ENCODE results near the gene SLC9A4.

SLC9A4 gene

GRCh38 chr2:102522162-102522561, 49.1 kb downstream of the SLC9A4 start:
- Histone ChIP-seq H3K27me3 (ENCODE audit: low read length) (no peaks in the 10 kb centered on the region), H3F3A (ENCODE audit: insufficient read depth) (no peaks in the 10 kb centered on the region), H4K20me1 (ENCODE audit: low read depth, low read length) (no peaks in the 10 kb centered on the region), H3K4me2 (ENCODE audit: low read depth, low read length, poor library complexity, severe bottlenecking) (no peak overlapping the region), H3K9ac (ENCODE audit: low read length) (no peak overlapping the region), H3K9me3 (ENCODE audit: insufficient read depth, low read length) (no peaks in the 10 kb centered on the region), H3K36me3 (ENCODE audit: low read length) (no peaks in the 10 kb centered on the region), H3K27ac (ENCODE audit: low read depth, low read length) (no peak overlapping the region), H3K79me2 (ENCODE audit: insufficient read depth, low read length) (no peaks in the 10 kb centered on the region), H3K9me2 (replicated peaks; ENCODE audit: insufficient read depth, low read length) (no peaks in the 10 kb centered on the region), H3K4me3 (ENCODE audit: insufficient read depth, low read length, poor library complexity, severe bottlenecking) (no peak overlapping the region), H2AFZ (ENCODE audit: low read depth, low read length, severe bottlenecking) (no peak overlapping the region)
- TF ChIP-seq EZH2phosphoT487 (conservative IDR thresholded peaks at IDR 0.05; ENCODE audit: low read length): no peak
- TF ChIP-seq, protein P1, sequence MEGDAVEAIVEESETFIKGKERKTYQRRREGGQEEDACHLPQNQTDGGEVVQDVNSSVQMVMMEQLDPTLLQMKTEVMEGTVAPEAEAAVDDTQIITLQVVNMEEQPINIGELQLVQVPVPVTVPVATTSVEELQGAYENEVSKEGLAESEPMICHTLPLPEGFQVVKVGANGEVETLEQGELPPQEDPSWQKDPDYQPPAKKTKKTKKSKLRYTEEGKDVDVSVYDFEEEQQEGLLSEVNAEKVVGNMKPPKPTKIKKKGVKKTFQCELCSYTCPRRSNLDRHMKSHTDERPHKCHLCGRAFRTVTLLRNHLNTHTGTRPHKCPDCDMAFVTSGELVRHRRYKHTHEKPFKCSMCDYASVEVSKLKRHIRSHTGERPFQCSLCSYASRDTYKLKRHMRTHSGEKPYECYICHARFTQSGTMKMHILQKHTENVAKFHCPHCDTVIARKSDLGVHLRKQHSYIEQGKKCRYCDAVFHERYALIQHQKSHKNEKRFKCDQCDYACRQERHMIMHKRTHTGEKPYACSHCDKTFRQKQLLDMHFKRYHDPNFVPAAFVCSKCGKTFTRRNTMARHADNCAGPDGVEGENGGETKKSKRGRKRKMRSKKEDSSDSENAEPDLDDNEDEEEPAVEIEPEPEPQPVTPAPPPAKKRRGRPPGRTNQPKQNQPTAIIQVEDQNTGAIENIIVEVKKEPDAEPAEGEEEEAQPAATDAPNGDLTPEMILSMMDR (IDR thresholded peaks at IDR 0.05; ENCODE audit: insufficient read depth, low read length, poor library complexity, severe bottlenecking): no peak

DNA sequence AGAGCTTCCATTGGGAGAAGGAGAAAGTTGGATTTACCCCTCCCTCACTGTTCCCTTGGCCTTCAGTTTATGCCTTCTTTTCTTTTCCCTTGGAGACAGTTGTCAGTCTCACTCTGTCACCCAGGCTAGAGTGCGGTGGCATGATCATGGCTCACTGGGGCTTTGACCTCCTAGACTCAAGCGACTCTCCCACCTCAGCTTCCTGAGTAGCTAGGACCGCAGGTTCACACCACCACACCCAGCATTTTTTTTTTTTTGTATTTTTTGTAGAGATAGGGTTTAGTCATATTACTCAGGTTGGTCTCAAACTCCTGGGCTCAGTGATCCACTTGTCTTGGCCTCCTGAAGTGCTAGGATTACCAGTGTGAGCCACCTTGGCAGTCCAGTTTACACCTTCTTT, 49.9 kb downstream of the SLC9A4 start:
- Histone ChIP-seq H3F3A (ENCODE audit: insufficient read depth) (no peaks in the 10 kb centered on the region), H4K20me1 (ENCODE audit: low read depth, low read length) (no peaks in the 10 kb centered on the region), H3K27ac (ENCODE audit: low read depth, low read length) (no peak overlapping the region), H3K4me3 (ENCODE audit: insufficient read depth, low read length, poor library complexity, severe bottlenecking) (no peak overlapping the region), H3K9me2 (replicated peaks; ENCODE audit: insufficient read depth, low read length) (no peaks in the 10 kb centered on the region), H3K27me3 (ENCODE audit: low read length) (no peaks in the 10 kb centered on the region), H3K36me3 (ENCODE audit: low read length) (no peaks in the 10 kb centered on the region), H2AFZ (ENCODE audit: low read depth, low read length, severe bottlenecking) (no peak overlapping the region), H3K9me3 (ENCODE audit: insufficient read depth, low read length) (no peaks in the 10 kb centered on the region), H3K4me2 (ENCODE audit: low read depth, low read length, poor library complexity, severe bottlenecking) (no peak overlapping the region), H3K79me2 (ENCODE audit: insufficient read depth, low read length) (no peaks in the 10 kb centered on the region), H3K9ac (ENCODE audit: low read length) (no peak overlapping the region)
- TF ChIP-seq, protein P1 (IDR thresholded peaks at IDR 0.05; ENCODE audit: insufficient read depth, low read length, poor library complexity, severe bottlenecking): no peak
- no peak for TF ChIP-seq EZH2phosphoT487 (conservative IDR thresholded peaks at IDR 0.05; ENCODE audit: low read length)

GRCh38 chr2:102523651-102524050, 50.6 kb downstream of the SLC9A4 start:
- H3K9me2 ChIP-seq (replicated peaks; ENCODE audit: insufficient read depth, low read length): no peaks in the 10 kb centered on the region
- no peak for TF ChIP-seq EZH2phosphoT487 (conservative IDR thresholded peaks at IDR 0.05; ENCODE audit: low read length)
- TF ChIP-seq, protein P1 (IDR thresholded peaks at IDR 0.05; ENCODE audit: insufficient read depth, low read length, poor library complexity, severe bottlenecking): no peak
- no peaks in the 10 kb centered on the region for H3K79me2 ChIP-seq (ENCODE audit: insufficient read depth, low read length)
- no peaks in the 10 kb centered on the region for H3F3A ChIP-seq (ENCODE audit: insufficient read depth)
- no peaks in the 10 kb centered on the region for H3K27me3 ChIP-seq (ENCODE audit: low read length)
- no peak overlapping the region for H3K4me2 ChIP-seq (ENCODE audit: low read depth, low read length, poor library complexity, severe bottlenecking)
- no peak overlapping the region for H3K9ac ChIP-seq (ENCODE audit: low read length)
- H2AFZ ChIP-seq (ENCODE audit: low read depth, low read length, severe bottlenecking): no peak overlapping the region
- no peak overlapping the region for H3K4me3 ChIP-seq (ENCODE audit: insufficient read depth, low read length, poor library complexity, severe bottlenecking)
- H3K9me3 ChIP-seq (ENCODE audit: insufficient read depth, low read length): no peaks in the 10 kb centered on the region
- H3K36me3 ChIP-seq (ENCODE audit: low read length): no peaks in the 10 kb centered on the region
- H3K27ac ChIP-seq (ENCODE audit: low read depth, low read length): no peak overlapping the region
- no peaks in the 10 kb centered on the region for H4K20me1 ChIP-seq (ENCODE audit: low read depth, low read length)

All from SU-DHL-6 (cell line).